HG02798 (cell line): ENCODE results near the gene PDE3B.
"Not testable (repeated sequence)": the region's sequence is repeated elsewhere in the genome, so short reads cannot be mapped to it uniquely, and the experiment has no call there.

ENCODE experiments used
- ATAC-seq: cut with Tn5 transposase; IDR thresholded peaks from one replicate; pipeline ENCODE4 v1.9.1; 2021; ENCODE audit warnings: mild to moderate bottlenecking; ENCODE audit not compliant: unreplicated experiment, poor library complexity

PDE3B gene

GRCh38 chr11:14638561-14638960 is 5.0 kb upstream of the PDE3B start:
- no peak for ATAC-seq

- no peak for ATAC-seq
Observed at GRCh38 chr11:14641801-14642200, 1.8 kb upstream of the PDE3B start.

- ATAC-seq: no peak
Observed at GRCh38 chr11:14642453-14642852, 1.2 kb upstream of the PDE3B start.

- ATAC-seq: no peak
Observed at GRCh38 chr11:14642873-14643696, 519 bp upstream of the PDE3B start.

- ATAC-seq: peak; percentile 59
Observed at GRCh38 chr11:14644226-14645014, 816 bp downstream of the PDE3B start.

GRCh38 chr11:14645015-14645912 is 1.7 kb downstream of the PDE3B start:
- ATAC-seq: no peak

GRCh38 chr11:14645985-14646900 is 2.6 kb downstream of the PDE3B start:
- ATAC-seq: no peak

GRCh38 chr11:14650064-14650463 is 6.5 kb downstream of the PDE3B start:
- ATAC-seq: no peak

GRCh38 chr11:14653090-14653489 is 9.5 kb downstream of the PDE3B start:
- no peak for ATAC-seq

- no peak for ATAC-seq
Observed at GRCh38 chr11:14655435-14655834, 11.8 kb downstream of the PDE3B start.

GRCh38 chr11:14656536-14657457 is 13.2 kb downstream of the PDE3B start:
- no peak for ATAC-seq

GRCh38 chr11:14657841-14658240 is 14.2 kb downstream of the PDE3B start:
- no peak for ATAC-seq

GRCh38 chr11:14664926-14665325 is 21.3 kb downstream of the PDE3B start:
- not testable (repeated sequence) for ATAC-seq

GRCh38 chr11:14667329-14667728 is 23.7 kb downstream of the PDE3B start:
- not testable (repeated sequence) for ATAC-seq

GRCh38 chr11:14668731-14669301 is 25.2 kb downstream of the PDE3B start:
- ATAC-seq: no peak

GRCh38 chr11:14669499-14669898 is 25.9 kb downstream of the PDE3B start:
- ATAC-seq: no peak

GRCh38 chr11:14669958-14670357 is 26.4 kb downstream of the PDE3B start:
- ATAC-seq: no peak

- no peak for ATAC-seq
Observed at GRCh38 chr11:14672635-14673034, 29.0 kb downstream of the PDE3B start.
